Psoas muscle (tissue), 8 donors: ENCODE data around the gene CACNA1C. TPM values are rescaled to one million over a fixed set of nuclear protein-coding genes. Genes with fewer than 3 reads are reported as not detected.

ENCODE experiments used
- ATAC-seq, 4 donors: fragments of 200-7000 bp; cut with Tn5 transposase; one replicate each; pipeline ENCODE4 v1.9.1; 2020; ENCODE audit warnings: moderate library complexity in 3 of 4, mild to moderate bottlenecking in 2 of 4
- DNase-seq, 2 donors: peaks; one replicate each; pipeline ENCODE4 v3.0.0-alpha.2; 2020
- H3K27ac ChIP-seq: fragments of 200-600 bp; one replicate; pipeline ENCODE4 v1.8.0; 2022
- H3K27me3 ChIP-seq, 3 donors: fragments of 200-600 bp in 1 of 3; one replicate each; pipeline versions ENCODE4 v1.6.1 to v1.8.0; 2013 to 2022; ENCODE audit warnings: low read length in 2 of 3, mild to moderate bottlenecking in 2 of 3, moderate library complexity in 1 of 3; ENCODE audit not compliant: insufficient read depth in 3 of 3
- H3K36me3 ChIP-seq, 2 donors: fragments of 200-600 bp in 1 of 2; one replicate each; pipeline versions ENCODE4 v1.6.1 to v1.8.0; 2013 to 2022; ENCODE audit warnings: low read depth in 1 of 2, mild to moderate bottlenecking in 1 of 2, moderate library complexity in 1 of 2; ENCODE audit not compliant: insufficient read depth in 1 of 2
- H3K4me1 ChIP-seq: fragments of 200-600 bp; one replicate; pipeline ENCODE4 v1.8.0; 2022
- H3K4me3 ChIP-seq: fragments of 200-600 bp; one replicate; pipeline ENCODE4 v1.8.0; 2022; ENCODE audit warnings: mild to moderate bottlenecking
- H3K9me3 ChIP-seq: fragments of 200-600 bp; one replicate; pipeline ENCODE4 v1.8.0; 2022
- CTCF ChIP-seq: fragments of 200-600 bp; IDR thresholded peaks from one replicate; pipeline ENCODE4 v1.8.0; 2022; ENCODE audit warnings: antibody characterized with exemption
- WGBS, 3 donors: extraction: QIAGEN DNeasy Blood & Tissue Kit; methylation state at CpG; one replicate each; pipeline versions ENCODE4 v1.1.6 to v1.1.7; 2013; 5-methylcytosine and 5-hydroxymethylcytosine counted together
- intact Hi-C, 2 donors: fragments of 100-400 bp; cut with DNase I; formaldehyde crosslinking; loops; one replicate each; pipeline versions ENCODE4 v1.11.0 to v1.14.2; 2022
- polyA plus RNA-seq, 3 donors: library from polyadenylated mRNA; stranded (reverse); fragments of 200-250 nt; gene quantifications; one replicate each; pipeline ENCODE4 v1.2.3, GENCODE V29; 2013
- total RNA-seq, 4 donors: library from RNA; stranded (reverse); fragmentation: NEBNext Ultra II Directional in 2 of 4; extraction: Animal tissue kit (Norgen Biotek cat#: 25700) in 2 of 4; gene quantifications; one replicate each; pipeline versions ENCODE4 v1.2.1 to v1.2.4, GENCODE V29; 2021 to 2023
- donor health status: healthy with polysubstance abuse.
- donor health status: DM: no; HTN: no; CAD: no; lungs with moderate emphysema.
- donor health status: Bipolar disorder and iron deficiency.
- donor health status: healthy.
- donor health status: DM: yes; HTN: yes; CAD: no.
- donor health status: DM: no; HTN: no; CAD: no.
- donor health status: DM: no; HTN: no; CAD: no.
- donor health status: DM: yes; HTN: yes; CAD: no.

Gene CACNA1C
- total and polyA plus RNA-seq, 7 donors: 0.26 to 2.9 (median 0.95) TPM

GRCh38 chr12:2692080-2692479 is 639.3 kb downstream of the CACNA1C start:
- no peak overlapping the region for H3K27ac ChIP-seq

GRCh38 chr12:2693244-2693860 is 640.6 kb downstream of the CACNA1C start:
- H3K4me1 ChIP-seq: no peaks in the 10 kb centered on the region
- 38 to 40% (median 39%) methylated on average over 10 of the region's 10 CpGs for WGBS, 3 donors
- ATAC-seq (no peak), DNase-seq (no peak)
- TF ChIP-seq CTCF: no peak
- no peak overlapping the region for H3K27ac ChIP-seq
- peaks cover 0 to 59% (median 2%) of the 10 kb centered on the region in 3 donors for H3K27me3 ChIP-seq
- no peak overlapping the region for H3K4me3 ChIP-seq
- H3K36me3 ChIP-seq: no peaks in the 10 kb centered on the region
- intact Hi-C loops: no loop called here
- no peaks in the 10 kb centered on the region for H3K9me3 ChIP-seq

More at GRCh38 chr12:2692080-2692479, 639.3 kb downstream of the CACNA1C start:
- DNase-seq (no peak), ATAC-seq (no peak)
- no peak for TF ChIP-seq CTCF
- H3K36me3 ChIP-seq: no peaks in the 10 kb centered on the region
- H3K4me1 ChIP-seq: no peaks in the 10 kb centered on the region
- no peaks in the 10 kb centered on the region for H3K9me3 ChIP-seq
- intact Hi-C loops: no loop called here
- peak overlapping the region; percentile 59 for H3K4me3 ChIP-seq
- peaks cover 0 to 59% (median 2%) of the 10 kb centered on the region in 3 donors for H3K27me3 ChIP-seq
- WGBS, 3 donors: 65 to 70% (median 68%) methylated on average over 13 of the region's 13 CpGs

GRCh38 chr12:2693980-2694610 is 641.3 kb downstream of the CACNA1C start:
- Histone ChIP-seq H3K9me3 (no peaks in the 10 kb centered on the region), H3K4me1 (no peaks in the 10 kb centered on the region), H3K36me3 (no peaks in the 10 kb centered on the region), H3K27me3 (peaks cover 0 to 59% (median 2%) of the 10 kb centered on the region in 3 donors), H3K4me3 (no peak overlapping the region), H3K27ac (no peak overlapping the region)
- WGBS, 3 donors: 91 to 93% (median 93%) methylated on average over 3 of the region's 3 CpGs
- ATAC-seq (no peak), DNase-seq (no peak)
- no peak for TF ChIP-seq CTCF
- intact Hi-C loops: no loop called here

GRCh38 chr12:2696136-2696535 is 643.3 kb downstream of the CACNA1C start:
- 48 to 60% (median 53%) methylated on average over 2 of the region's 2 CpGs for WGBS, 3 donors
- no peak for TF ChIP-seq CTCF
- Histone ChIP-seq H3K27me3 (peaks cover 0 to 41% (median 0%) of the 10 kb centered on the region in 3 donors), H3K36me3 (no peaks in the 10 kb centered on the region), H3K27ac (no peak overlapping the region), H3K4me3 (no peak overlapping the region), H3K9me3 (no peaks in the 10 kb centered on the region), H3K4me1 (no peaks in the 10 kb centered on the region)
- no peak for DNase-seq
- no peak for ATAC-seq
- intact Hi-C loops: no loop called here
